Transverse colon (tissue), 3 donors: ENCODE results near the gene SEMA4A.

ENCODE experiments used
- EP300 ChIP-seq: sonication (generic); formaldehyde crosslinking; IDR thresholded peaks from one replicate; pipeline ENCODE4 v1.6.1; 2017; ENCODE audit warnings: antibody characterized with exemption, low read depth
- POLR2A ChIP-seq: fragments of 450-650 bp; IDR thresholded peaks from one replicate; pipeline ENCODE4 v1.6.1; 2016; ENCODE audit warnings: antibody characterized with exemption, mild to moderate bottlenecking, moderate library complexity
- TF ChIP-seq, protein P1 (sequence below), 5 experiments: fragments of 200-600 bp in 3 of 5; fragments of 450-650 bp in 2 of 5; sonication (generic) in 3 of 5; IDR thresholded peaks; 1 replicate in 2 of 5; 2 replicates in 3 of 5; pipeline ENCODE4 v1.5.1; 2016 to 2017; ENCODE audit warnings: antibody characterized with exemption in 5 of 5, inconsistent platforms in 3 of 5, mild to moderate bottlenecking in 2 of 5, moderate library complexity in 1 of 5

DNA sequence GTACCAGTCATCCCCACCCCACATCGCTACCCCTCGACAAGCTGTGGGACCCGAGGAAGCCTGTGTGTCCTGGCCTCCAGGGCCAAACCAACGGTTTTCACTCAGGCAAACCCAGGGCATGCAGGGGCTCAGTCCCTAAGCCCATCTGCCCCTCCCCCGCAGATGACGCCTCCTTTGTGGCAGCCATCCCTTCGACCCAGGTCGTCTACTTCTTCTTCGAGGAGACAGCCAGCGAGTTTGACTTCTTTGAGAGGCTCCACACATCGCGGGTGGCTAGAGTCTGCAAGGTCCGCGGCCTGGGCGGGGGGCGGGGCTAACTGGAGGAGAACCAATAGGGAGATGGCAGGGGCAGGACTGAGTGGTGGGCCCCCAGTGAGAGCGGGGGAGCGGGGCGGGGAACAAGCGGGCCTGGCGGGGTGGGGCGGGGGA lies 7.4 kb downstream of the SEMA4A start:
- TF ChIP-seq, protein P1, sequence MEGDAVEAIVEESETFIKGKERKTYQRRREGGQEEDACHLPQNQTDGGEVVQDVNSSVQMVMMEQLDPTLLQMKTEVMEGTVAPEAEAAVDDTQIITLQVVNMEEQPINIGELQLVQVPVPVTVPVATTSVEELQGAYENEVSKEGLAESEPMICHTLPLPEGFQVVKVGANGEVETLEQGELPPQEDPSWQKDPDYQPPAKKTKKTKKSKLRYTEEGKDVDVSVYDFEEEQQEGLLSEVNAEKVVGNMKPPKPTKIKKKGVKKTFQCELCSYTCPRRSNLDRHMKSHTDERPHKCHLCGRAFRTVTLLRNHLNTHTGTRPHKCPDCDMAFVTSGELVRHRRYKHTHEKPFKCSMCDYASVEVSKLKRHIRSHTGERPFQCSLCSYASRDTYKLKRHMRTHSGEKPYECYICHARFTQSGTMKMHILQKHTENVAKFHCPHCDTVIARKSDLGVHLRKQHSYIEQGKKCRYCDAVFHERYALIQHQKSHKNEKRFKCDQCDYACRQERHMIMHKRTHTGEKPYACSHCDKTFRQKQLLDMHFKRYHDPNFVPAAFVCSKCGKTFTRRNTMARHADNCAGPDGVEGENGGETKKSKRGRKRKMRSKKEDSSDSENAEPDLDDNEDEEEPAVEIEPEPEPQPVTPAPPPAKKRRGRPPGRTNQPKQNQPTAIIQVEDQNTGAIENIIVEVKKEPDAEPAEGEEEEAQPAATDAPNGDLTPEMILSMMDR (IDR thresholded peaks at IDR 0.05) = no peak
- TF ChIP-seq POLR2A (no peak), EP300 (no peak)
